GM18870 (cell line): ENCODE measurements around the gene SSRP1.
"Not testable (repeated sequence)": the region's sequence is repeated elsewhere in the genome, so short reads cannot be mapped to it uniquely, and the experiment has no call there.

Experiments
- ATAC-seq: cut with Tn5 transposase; IDR thresholded peaks from one replicate; pipeline ENCODE4 v1.9.1; 2021; ENCODE audit warnings: moderate library complexity; ENCODE audit not compliant: unreplicated experiment

Gene SSRP1

GRCh38 chr11:57339328-57339727, 3.6 kb upstream of the SSRP1 start:
- no peak for ATAC-seq

GRCh38 chr11:57338142-57338541, 2.5 kb upstream of the SSRP1 start, which contains the start of gene P2RX3:
P2RX3 (plus strand) TSS chr11:57338352; CDS start chr11:57338551, 199 bp downstream.
- ATAC-seq: no peak

GRCh38 chr11:57336856-57337255, 1.2 kb upstream of the SSRP1 start:
- ATAC-seq: not testable (repeated sequence)

- no peak for ATAC-seq
These were observed 497 bp upstream of the SSRP1 start for GRCh38 chr11:57336111-57336666.

GRCh38 chr11:57335023-57335342, 709 bp downstream of the SSRP1 start:
- ATAC-seq: no peak

- ATAC-seq: no peak
These were observed 2.8 kb downstream of the SSRP1 start for GRCh38 chr11:57332694-57333440.

- ATAC-seq: no peak
These were observed 4.0 kb downstream of the SSRP1 start for GRCh38 chr11:57331720-57332119.

- no peak for ATAC-seq
These were observed 5.7 kb downstream of the SSRP1 start for GRCh38 chr11:57330029-57330428.

GRCh38 chr11:57327721-57328120, 8.0 kb downstream of the SSRP1 start:
- ATAC-seq: no peak

- ATAC-seq: peak; percentile 6
These were observed 10.0 kb downstream of the SSRP1 start for GRCh38 chr11:57325735-57326048.

GRCh38 chr11:57324886-57325734, 10.6 kb downstream of the SSRP1 start, which contains the start of gene TNKS1BP1:
TNKS1BP1 (minus strand) TSS chr11:57324952; CDS start chr11:57321885, 3,067 bp downstream.
- ATAC-seq: peak; percentile 87

- no peak for ATAC-seq
These were observed 11.4 kb downstream of the SSRP1 start for GRCh38 chr11:57324154-57324885.

- ATAC-seq: no peak
These were observed 11.9 kb downstream of the SSRP1 start for GRCh38 chr11:57323855-57324153.

- no peak for ATAC-seq
These were observed 12.4 kb downstream of the SSRP1 start for GRCh38 chr11:57323167-57323854.

GRCh38 chr11:57322256-57323166, 13.2 kb downstream of the SSRP1 start:
- no peak for ATAC-seq

GRCh38 chr11:57321388-57322255, 14.1 kb downstream of the SSRP1 start:
- no peak for ATAC-seq

GRCh38 chr11:57320719-57321387, 14.8 kb downstream of the SSRP1 start:
- ATAC-seq: no peak

- ATAC-seq: no peak
These were observed 15.5 kb downstream of the SSRP1 start for GRCh38 chr11:57320067-57320718.
